K562 (cell line): ENCODE measurements around the gene MACF1. TPM values are rescaled to one million over a fixed set of nuclear protein-coding genes. Genes with fewer than 3 reads are reported as not detected.
A peak's percentile ranks its signal among the peaks of the same experiment; 100 is the strongest.

Source experiments
- BACH1 ChIP-seq: fragments of 200-800 bp; sonication (Bioruptor generic); IDR thresholded peaks from 2 replicates; pipeline ENCODE4 v1.6.1; 2016; ENCODE audit warnings: missing genetic modification characterization, missing compliant biosample characterization
- RAD51 ChIP-seq: fragments of 450-650 bp; IDR thresholded peaks from 2 replicates; pipeline ENCODE4 v1.7.1; 2016; ENCODE audit warnings: low read depth, mild to moderate bottlenecking, borderline replicate concordance
- ZNF165 ChIP-seq: fragments of 250-450 bp; sonication (Bioruptor Pico); IDR thresholded peaks from 2 replicates; pipeline ENCODE4 v1.4.0; 2020; ENCODE audit warnings: borderline replicate concordance
- ZNF175 ChIP-seq: fragments of 200-800 bp; sonication (Bioruptor generic); IDR thresholded peaks from 2 replicates; pipeline ENCODE4 v1.6.1; 2016; ENCODE audit warnings: low read depth, mild to moderate bottlenecking, missing genetic modification characterization, missing compliant biosample characterization
- ZNF77 ChIP-seq: fragments of 250-450 bp; sonication (Bioruptor Pico); IDR thresholded peaks from 2 replicates; pipeline ENCODE4 v1.5.0; 2020
- ZSCAN32 ChIP-seq: fragments of 450-650 bp; formaldehyde crosslinking; IDR thresholded peaks from 2 replicates; pipeline ENCODE4 v1.4.0; 2020; ENCODE audit warnings: mild to moderate bottlenecking, moderate library complexity
- polyA plus RNA-seq, 8 experiments: library from polyadenylated mRNA; depleted of rRNA in 4 of 8; stranded (reverse) in 5 of 8; unstranded in 3 of 8; fragments of >200 nt; fragmentation: Nextera tagmentation in 2 of 8; fragmentation: Illumina TruSeq in 1 of 8; extraction: Ambion mirVana in 2 of 8; extraction: Trizol in 1 of 8; gene quantifications; 2 replicates each; pipeline versions ENCODE4 v1.2.1 to v1.2.3, GENCODE V29; 2011 to 2014; ENCODE audit warnings: inconsistent platforms in 1 of 8, missing spikeins in 1 of 8
- total RNA-seq, 7 experiments: library from RNA; depleted of rRNA in 6 of 7; stranded (reverse); fragments of >200 nt in 6 of 7; fragmentation: Illumina TruSeq in 2 of 7; extraction: Trizol in 2 of 7; gene quantifications; 2 replicates each; pipeline versions ENCODE4 v1.2.1 to v1.2.3, GENCODE V29; 2011 to 2021; ENCODE audit warnings: low replicate concordance in 1 of 7
- TF ChIP-seq, protein P1 (sequence below): fragments of 200-800 bp; sonication (Bioruptor generic); IDR thresholded peaks from 2 replicates; pipeline ENCODE4 v1.6.1; 2016; ENCODE audit warnings: missing genetic modification characterization, missing compliant biosample characterization

The MACF1 gene
- total and polyA plus RNA-seq, 9 of the 15 experiments (the other 6 are each of a cell fraction or from before 2014, with no cell fraction given), result 13.2 to 232 (median 112) TPM

GRCh38 chr1:39230261-39231190 lies 26.0 kb downstream of the MACF1 start (continued):
- TF ChIP-seq, protein P1, sequence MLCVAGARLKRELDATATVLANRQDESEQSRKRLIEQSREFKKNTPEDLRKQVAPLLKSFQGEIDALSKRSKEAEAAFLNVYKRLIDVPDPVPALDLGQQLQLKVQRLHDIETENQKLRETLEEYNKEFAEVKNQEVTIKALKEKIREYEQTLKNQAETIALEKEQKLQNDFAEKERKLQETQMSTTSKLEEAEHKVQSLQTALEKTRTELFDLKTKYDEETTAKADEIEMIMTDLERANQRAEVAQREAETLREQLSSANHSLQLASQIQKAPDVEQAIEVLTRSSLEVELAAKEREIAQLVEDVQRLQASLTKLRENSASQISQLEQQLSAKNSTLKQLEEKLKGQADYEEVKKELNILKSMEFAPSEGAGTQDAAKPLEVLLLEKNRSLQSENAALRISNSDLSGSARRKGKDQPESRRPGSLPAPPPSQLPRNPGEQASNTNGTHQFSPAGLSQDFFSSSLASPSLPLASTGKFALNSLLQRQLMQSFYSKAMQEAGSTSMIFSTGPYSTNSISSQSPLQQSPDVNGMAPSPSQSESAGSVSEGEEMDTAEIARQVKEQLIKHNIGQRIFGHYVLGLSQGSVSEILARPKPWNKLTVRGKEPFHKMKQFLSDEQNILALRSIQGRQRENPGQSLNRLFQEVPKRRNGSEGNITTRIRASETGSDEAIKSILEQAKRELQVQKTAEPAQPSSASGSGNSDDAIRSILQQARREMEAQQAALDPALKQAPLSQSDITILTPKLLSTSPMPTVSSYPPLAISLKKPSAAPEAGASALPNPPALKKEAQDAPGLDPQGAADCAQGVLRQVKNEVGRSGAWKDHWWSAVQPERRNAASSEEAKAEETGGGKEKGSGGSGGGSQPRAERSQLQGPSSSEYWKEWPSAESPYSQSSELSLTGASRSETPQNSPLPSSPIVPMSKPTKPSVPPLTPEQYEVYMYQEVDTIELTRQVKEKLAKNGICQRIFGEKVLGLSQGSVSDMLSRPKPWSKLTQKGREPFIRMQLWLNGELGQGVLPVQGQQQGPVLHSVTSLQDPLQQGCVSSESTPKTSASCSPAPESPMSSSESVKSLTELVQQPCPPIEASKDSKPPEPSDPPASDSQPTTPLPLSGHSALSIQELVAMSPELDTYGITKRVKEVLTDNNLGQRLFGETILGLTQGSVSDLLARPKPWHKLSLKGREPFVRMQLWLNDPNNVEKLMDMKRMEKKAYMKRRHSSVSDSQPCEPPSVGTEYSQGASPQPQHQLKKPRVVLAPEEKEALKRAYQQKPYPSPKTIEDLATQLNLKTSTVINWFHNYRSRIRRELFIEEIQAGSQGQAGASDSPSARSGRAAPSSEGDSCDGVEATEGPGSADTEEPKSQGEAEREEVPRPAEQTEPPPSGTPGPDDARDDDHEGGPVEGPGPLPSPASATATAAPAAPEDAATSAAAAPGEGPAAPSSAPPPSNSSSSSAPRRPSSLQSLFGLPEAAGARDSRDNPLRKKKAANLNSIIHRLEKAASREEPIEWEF (CRISPR knock-in tag), result no peak
- TF ChIP-seq ZSCAN32 (CRISPR knock-in tag) (no peak), BACH1 (tag) (0 out of 2 replicates have a peak, but pooled peaks have one; percentile 22), ZNF165 (CRISPR knock-in tag) (no peak), ZNF77 (CRISPR knock-in tag) (no peak), RAD51 (peak; percentile 52), ZNF175 (0 out of 2 replicates have a peak, but pooled peaks have one; percentile 8)
